G401.6 (cell line): Measurements from ENCODE around the gene NCAN.

ENCODE experiments used
- FAIRE-seq: peaks from 2 replicates; lab custom pipeline; 2012; peaks lifted over from hg19 to GRCh38; lab: Jason Lieb, UNC

The NCAN gene

GRCh38 chr19:19261350-19262189 lies 49.8 kb downstream of the NCAN start:
- FAIRE-seq: no peak

- no peak for FAIRE-seq
These were observed 50.7 kb downstream of the NCAN start for GRCh38 chr19:19262190-19263057.

- no peak for FAIRE-seq
These were observed 52.2 kb downstream of the NCAN start for GRCh38 chr19:19263886-19264487.

GRCh38 chr19:19267305-19267704 lies 55.5 kb downstream of the NCAN start:
- no peak for FAIRE-seq

DNA sequence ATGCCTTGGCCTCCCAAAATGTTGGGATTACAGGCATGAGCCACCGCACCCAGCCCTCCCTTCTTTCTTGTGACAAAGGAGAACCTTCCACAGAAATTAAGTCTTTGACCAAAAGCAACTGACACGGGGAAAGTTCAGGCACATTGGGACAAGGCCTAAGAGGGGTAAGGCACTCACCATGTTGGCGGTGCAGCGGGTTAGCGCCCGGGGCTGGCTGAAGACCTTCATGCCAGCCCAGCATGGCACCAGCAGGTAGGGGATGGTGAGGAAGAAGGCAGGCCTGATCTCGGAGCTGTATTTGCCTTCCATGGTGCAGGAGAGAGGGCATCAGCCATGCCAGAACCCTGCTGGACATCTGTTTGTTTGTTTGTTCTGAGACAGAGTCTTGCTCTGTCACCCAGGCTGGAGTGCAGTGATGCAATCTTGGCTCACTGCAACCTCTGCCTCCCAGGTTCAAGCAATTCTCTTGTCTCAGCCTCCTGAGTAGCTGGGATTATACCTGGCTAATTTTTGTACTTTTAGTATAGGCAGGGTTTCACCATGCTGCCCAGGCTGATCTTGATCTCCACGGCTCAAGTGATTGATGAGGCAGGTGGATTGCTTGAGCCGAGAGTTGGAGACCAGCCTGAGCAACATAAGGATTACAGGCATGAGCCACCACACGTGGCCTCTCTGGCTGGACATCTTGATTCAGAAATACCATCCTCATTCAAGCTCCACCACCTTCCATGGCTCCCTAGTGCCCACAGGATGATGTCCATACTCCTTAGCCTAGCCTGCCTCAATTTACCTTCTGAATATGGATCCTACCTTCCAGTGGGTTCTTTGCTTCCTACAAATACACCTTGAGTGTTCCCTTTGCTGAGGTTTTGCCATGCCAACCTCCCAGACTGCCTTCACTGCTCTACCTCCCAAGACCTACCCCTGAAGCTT lies 57.0 kb downstream of the NCAN start:
- FAIRE-seq: no peak

DNA sequence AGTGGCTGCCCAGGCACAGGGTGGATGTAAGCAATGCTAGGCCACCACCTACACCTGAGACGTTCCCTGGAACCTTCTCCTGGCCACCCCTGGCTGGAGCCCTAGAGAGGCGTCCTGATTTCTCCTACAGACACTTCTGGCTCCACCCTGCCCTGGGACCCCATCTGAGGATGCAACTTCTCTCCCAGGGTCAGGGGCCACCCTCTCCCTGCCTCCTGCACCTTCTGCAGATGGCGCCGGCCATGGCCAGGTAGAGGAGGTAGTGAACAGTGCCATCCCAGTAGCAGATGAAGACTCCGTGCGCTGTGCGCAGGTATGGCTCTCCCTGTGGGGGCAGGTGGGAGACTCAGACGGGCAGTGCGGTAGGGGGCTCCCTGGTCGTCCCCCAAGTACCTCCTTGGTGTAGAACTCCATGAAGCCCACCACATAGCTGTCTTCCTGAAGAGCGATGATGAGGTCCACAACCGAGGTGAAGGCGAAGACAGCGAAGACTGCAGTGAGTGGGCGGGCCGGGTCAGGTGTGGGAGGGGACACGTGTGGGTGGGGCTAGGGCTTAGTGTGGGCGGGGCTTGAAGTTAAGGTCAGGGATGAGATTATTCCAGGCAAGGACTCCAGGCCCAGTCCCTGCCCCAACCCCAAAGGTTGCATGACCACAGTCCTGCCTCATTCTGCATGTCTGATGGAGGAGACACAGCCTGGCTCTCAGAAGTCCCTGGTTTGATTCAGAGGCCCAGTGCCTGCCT lies 58.4 kb downstream of the NCAN start:
- no peak for FAIRE-seq

DNA sequence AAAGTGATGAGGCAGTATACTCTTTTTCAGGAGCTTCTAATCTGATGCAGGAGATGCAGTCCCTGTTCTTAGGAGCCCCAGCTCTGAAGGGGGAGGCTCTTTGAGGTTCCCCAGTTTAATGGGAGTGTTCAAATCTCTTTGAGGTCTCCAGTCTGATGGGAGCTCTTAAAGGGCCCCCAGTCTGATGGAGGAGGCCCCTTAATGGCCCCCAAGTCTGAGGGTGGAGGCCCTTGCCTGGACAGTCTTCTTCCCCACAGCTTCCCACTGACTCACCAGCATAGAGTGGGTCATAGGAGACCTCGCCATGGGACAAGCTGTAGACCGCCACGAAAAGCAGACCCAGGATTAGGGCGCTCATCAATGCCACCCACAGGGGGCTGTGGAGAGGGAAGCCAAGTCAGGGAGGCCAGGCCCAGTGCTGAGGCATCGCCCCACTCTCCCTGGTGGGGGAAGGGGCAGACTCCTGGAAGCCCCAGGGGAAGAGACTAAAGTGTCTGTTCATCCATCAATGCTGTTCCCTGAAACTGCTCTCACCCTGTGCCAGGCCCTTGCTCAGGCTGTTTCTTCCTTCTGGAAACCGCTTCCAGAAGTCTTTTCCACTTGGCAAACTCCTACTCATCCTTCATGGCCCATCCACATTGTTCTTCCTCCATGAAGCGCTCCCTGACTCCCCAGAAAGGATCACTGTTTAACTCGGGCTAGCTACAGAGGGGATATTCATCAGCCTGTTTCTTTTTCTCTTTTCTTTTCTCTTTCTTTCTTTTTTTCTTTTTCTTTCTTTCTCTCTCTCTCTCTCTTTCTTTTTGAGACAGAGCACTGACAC lies 59.2 kb downstream of the NCAN start:
- FAIRE-seq: no peak

- no peak for FAIRE-seq
These were observed 60.3 kb downstream of the NCAN start for GRCh38 chr19:19271828-19272599.

- no peak for FAIRE-seq
These were observed 62.4 kb downstream of the NCAN start for GRCh38 chr19:19274146-19274545.

- FAIRE-seq: no peak
These were observed 63.2 kb downstream of the NCAN start for GRCh38 chr19:19274716-19275565.

DNA sequence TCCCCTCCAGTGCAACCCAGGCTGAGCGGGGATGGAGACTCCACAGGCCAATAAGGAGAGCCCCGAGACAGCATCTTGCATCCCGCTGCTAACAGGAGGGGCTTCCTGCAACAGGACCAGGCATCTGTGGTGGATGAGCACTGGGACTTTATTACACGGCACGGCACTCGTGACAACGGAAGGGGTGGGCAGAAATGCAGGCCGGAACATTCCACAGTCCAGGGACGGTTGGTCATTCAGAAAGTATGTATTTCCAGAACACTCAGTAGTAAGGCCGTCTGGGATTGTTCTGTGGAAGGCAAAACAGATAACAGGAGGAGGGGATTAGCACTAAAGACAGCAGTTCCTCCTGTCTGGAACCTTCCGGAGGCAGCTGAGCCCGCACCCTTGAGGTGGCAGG lies 64.6 kb downstream of the NCAN start:
- FAIRE-seq: no peak

- FAIRE-seq: no peak
These were observed 65.1 kb downstream of the NCAN start for GRCh38 chr19:19276851-19277250.

- no peak for FAIRE-seq
These were observed 66.6 kb downstream of the NCAN start for GRCh38 chr19:19278315-19278714.

DNA sequence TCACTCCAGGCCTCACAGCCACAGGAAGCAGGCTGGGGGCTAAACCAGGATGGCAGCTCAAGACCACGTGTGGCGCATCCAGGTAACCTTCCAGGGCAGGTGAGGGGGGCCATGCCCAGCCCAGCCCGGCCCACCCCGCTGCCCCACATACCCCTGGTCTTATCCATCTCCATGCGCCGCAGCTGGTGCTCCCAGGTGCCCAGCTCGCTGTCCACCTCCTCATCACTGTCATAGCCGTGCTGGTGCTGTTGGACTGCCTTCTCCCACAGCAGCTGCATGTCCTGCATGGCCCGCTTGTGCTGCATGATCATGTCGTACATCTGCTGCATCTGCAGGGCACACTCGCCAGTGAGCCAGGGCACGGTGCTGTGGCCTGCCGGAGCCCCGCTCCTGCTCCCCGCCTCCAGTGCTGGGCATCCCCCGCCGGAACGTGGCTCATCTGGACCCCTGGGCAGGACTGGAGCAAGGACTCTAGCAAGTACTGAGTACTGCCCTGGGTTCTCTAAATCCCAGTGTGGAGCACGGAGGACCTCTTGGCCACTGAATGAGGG lies 67.4 kb downstream of the NCAN start:
- no peak for FAIRE-seq

DNA sequence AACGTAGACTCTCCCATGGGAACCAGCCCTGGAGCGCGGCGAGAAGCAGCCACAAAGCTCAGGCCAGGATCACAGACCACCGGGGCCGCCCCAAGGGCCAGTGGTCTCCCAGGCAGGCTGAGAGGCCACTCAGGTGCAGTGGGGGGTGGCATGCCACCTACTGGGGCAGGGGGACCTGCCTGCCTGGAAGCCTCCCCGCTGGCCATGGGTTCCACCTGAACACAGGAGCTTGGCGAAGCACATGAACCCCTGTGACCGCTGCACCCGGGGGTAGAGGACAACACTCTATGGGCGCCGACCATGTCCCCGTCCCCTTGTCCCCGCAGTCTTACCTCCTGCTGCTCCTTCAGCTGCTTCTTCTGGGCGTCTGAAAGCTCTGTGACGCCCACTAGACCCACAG lies 68.1 kb downstream of the NCAN start:
- FAIRE-seq: no peak

DNA sequence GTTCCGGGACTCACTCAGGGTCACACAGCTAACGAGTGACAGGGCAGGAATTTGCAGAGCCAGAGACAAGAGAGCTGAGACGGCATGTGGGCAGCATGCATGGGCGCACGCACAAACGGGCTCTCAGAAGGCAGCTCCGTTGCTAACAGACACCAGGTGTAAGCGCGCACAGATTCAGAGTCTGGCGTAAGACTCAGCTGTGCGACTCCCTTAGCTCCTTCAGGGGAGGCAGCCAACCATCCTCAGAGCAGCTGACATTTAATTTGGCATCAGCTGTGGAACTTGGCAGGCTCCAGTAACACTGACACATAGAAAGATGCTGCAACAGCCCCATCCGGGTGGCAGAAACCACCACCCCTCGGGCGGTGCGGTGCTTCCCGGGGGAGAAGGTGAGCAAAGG lies 68.8 kb downstream of the NCAN start:
- no peak for FAIRE-seq

DNA sequence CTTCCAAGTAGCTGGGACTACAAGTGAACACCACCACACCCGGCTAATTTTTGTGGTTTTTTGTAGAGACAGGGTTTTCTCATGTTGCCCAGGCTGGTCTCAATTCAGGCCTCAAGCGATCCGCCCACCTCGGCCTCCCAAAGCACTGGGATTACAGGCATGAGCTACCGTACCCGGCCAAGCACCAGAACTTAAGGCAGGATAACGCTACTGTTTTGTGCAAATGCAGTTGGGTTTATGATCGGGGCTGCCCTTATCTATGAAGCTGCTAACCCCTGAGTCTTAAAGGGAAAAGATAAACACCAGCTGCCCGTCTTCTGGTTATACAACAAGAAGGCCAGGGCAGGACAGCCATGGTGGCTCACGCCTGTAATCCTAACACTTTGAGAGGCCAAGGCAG lies 73.9 kb downstream of the NCAN start:
- FAIRE-seq: no peak

GRCh38 chr19:19292607-19293006 lies 80.8 kb downstream of the NCAN start:
- no peak for FAIRE-seq
